Measurements from ENCODE around the gene GRK5.

DNA sequence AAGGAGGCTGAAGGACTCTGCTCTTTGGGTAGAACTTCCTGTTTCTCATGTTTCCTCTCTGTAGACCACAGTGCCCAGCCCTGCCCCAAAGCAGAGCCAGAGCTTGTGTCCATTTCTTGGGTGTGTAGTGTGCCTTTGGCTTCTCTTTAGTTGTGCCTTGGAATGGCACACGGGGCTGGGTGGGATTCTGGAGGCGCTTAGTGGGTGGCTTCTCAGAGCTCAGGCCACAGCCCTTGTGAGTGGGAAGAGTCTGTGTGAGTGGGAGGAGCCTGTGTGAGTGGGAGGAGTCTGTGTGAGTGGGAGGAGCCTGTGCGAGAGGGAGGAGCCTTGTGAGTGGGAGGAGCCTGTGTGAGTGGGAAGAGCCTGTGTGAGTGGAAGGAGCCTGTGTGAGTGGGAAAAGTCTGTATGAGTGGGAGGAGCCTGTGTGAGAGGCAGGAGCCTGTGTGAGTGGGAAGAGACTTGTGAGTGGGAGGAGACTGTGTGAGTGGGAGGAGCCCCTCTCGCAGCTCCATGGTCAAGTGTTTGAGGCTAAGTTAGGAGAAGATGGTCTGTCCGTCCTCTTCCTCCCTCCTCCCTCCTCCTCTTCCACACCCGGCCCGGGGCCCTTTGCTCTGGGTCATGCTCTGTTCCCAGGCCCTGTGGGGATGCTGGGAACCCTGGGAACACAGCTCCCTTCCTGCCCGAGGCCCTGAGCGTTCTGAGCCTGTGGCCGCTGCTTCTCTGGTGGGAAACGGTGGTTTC is 153.0 kb downstream of the GRK5 start:
- no peak for TF ChIP-seq CTCF (IDR thresholded peaks at IDR 0.05)
- no peak for TF ChIP-seq POLR2A (IDR thresholded peaks at IDR 0.05)
